GM19372 (cell line): Measurements from ENCODE around the gene THEM5.
"Not testable (repeated sequence)": the region's sequence is repeated elsewhere in the genome, so short reads cannot be mapped to it uniquely, and the experiment has no call there.

Source experiments
- ATAC-seq: cut with Tn5 transposase; IDR thresholded peaks from one replicate; pipeline ENCODE4 v1.9.1; 2021; ENCODE audit warnings: mild to moderate bottlenecking, low read depth, moderate library complexity; ENCODE audit not compliant: unreplicated experiment

Gene THEM5, protein sequence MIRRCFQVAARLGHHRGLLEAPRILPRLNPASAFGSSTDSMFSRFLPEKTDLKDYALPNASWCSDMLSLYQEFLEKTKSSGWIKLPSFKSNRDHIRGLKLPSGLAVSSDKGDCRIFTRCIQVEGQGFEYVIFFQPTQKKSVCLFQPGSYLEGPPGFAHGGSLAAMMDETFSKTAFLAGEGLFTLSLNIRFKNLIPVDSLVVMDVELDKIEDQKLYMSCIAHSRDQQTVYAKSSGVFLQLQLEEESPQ

GRCh38 chr1:151853411-151853943, at the start of gene THEM5:
TSS of gene THEM5 (minus strand) at chr1:151853712. CDS start at chr1:151853565, 147 bp downstream.
- no peak for ATAC-seq

DNA sequence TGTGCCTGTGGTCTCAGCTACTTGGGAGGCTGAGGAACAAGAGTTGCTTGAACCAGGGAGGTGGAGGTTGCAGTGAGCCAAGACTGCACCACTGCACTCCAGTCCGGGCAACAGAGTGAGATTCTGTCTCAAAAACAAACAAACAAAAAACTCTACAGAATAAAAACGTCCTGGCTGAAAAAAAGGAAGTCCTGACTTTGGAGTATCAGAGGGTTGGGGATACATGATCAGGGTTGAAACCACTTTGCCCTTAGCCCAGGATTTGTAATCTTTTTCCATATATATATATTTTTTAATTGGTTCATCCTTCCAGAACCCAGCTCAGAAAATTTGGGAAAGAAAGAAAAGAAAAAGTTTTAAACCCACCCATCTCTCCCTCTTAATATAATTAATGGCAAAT, 49.3 kb upstream of the THEM5 start:
- ATAC-seq, result no peak

DNA sequence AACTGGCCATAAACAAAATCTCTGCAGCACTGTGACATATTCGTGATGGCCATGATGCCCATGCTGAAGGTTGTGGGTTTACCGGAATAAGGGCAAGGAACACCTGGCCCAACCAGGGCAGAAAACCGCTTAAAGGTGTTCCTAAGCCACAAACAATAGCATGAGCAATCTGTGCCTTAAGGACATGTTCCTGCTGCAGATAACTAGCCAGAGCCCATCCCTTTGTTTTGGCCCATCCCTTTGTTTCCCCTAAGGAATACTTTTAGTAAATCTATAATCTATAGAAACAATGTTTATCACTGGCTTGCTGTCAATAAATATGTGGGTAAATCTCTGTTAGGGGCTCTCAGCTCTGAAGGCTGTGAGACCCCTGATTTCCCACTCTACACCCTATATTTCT, 47.3 kb upstream of the THEM5 start:
- not testable (repeated sequence) for ATAC-seq

DNA sequence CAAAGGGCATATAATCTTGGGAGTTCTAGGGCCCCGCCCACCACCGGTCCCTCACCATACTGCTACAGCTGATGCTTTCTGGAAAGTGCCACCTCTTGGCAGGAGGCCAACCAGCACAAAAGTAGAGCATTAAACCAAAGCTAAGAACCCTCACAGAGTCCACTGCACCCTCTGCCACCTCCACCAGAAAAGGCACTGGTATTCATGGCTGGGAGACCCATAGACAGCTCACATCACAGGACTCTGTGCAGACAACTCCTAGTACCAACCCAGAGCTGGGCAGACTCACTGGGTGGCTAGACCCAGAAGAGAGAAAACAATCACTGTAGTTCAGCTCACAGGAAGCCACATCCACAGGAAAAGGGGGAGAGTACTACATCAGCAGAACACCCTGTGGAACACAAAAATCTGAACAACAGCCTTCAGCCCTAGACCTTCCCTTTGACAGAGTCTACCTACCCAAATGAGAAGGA, 45.0 kb upstream of the THEM5 start:
- ATAC-seq, result no peak

DNA sequence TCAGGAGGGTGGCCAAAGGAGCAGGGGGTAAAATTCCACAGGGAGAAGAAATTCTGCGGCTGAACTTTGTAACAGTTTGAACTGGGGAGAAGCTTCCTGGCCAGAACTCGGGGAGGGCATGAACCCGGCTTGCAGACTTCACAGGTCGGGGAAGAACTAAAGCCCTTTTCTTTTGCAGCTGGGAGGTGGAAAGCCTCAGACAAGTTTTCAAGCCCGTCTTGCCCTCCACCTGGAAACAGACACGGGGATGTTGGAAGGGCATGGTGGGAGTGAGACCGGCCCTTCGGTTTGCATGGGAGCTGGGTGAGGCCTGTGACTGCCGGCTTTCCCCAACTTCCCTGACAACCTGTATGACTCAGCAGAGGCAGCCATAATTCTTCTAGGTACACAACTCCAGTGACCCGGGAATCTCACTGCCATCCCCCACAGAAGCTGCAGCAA, 44.5 kb upstream of the THEM5 start:
- ATAC-seq, result no peak

- ATAC-seq, result no peak
Measured at GRCh38 chr1:151893176-151893924, 39.8 kb upstream of the THEM5 start.

- no peak for ATAC-seq
Measured at GRCh38 chr1:151892190-151892589, 38.7 kb upstream of the THEM5 start.

DNA sequence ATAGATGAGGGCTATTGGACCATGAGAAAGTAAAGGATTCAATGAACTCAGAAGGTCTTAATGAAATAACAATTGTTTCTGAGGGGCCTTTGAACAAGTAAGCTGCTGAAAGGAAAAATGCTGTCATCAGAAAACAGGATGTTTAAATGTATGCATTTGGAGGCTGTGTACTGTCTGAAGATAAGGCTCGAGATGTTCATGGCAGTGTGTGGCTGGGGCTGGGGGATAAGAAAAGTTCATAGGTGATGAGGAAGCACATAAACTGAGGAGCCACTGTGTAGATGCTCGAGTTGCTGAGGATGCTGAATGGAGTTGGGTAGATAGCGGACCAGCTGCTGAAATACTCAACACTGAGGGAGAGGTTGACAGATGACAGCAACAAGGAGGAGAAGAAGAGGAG, 38.0 kb upstream of the THEM5 start:
- ATAC-seq, result no peak

GRCh38 chr1:151888972-151889570, 35.6 kb upstream of the THEM5 start:
- no peak for ATAC-seq

DNA sequence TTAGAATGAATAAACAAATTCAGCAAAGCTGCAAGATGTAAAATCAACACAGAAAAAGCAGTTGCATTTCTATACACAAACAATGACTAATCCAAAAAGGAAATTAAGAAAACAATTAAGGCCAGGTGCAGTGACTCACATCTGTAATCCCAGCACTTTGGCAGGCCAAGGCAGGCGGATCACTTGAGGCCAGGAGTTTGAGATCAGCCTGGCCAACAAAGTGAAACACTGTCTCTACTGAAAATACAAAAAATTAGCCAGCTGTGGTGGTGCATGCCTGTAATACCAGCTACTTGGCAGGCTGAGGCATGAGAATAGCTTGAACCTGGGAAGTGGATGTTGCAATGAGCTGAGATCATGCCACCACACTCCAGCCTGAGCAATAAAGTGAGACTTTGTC, 33.5 kb upstream of the THEM5 start:
- no peak for ATAC-seq

GRCh38 chr1:151885479-151885878, 32.0 kb upstream of the THEM5 start:
- no peak for ATAC-seq

DNA sequence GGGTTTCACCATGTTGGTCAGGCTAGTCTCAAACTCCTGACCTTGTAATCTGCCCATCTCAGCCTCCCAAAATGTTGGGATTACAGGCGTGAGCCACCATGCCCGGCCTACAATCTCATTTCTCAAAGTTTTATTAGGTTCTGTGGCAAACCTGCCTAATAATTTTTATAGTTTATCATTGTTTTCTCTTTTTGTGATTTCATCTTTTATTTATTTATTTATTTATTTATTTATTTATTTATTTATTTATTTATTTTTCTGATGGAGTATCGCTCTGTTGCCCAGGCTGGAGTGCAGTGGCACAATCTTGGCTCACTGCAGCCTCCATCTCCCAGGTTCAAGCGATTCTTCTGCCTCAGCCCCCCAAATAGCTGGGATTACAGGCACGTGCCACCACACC, 31.4 kb upstream of the THEM5 start:
- ATAC-seq, result not testable (repeated sequence)

DNA sequence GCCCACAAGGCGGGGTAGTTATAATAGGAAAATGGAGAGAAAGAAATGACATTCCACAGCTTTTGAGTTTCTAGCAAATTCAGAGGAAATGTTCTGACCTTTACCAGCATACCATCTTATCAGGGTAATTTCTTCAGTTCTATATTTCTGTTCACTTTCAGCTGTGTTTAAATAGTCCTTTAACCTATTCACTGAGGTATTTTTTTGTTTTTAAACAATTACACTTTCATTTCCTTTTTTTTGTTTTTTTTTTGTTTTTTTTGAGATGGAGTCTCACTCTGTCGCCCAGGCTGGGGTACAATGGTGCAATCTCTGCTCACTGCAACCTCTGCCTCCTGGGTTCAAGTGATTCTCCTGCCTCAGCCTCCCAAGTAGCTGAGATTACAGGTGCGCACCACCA, 30.9 kb upstream of the THEM5 start:
- not testable (repeated sequence) for ATAC-seq

DNA sequence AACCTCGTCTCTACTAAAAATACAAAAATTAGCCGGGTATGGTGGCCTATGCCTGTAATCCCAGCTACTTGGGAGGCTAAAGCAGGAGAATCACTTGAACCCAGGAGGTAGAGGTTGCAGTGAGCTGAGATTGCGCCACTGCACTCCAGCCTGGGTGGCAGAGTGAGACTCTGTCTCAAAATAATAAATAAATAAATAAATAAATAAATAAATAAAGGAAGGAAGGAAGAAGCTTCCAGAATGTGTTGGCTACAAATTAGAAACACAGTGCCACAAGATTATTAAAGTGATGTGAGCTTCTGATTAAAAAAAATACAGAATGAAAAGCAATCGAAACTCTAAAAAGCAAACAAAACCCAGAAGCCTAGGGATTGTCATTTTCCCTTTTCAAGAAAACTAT, 30.4 kb upstream of the THEM5 start:
- not testable (repeated sequence) for ATAC-seq

GRCh38 chr1:151882918-151883317, 29.4 kb upstream of the THEM5 start:
- not testable (repeated sequence) for ATAC-seq

GRCh38 chr1:151882466-151882865, 29.0 kb upstream of the THEM5 start:
- no peak for ATAC-seq

DNA sequence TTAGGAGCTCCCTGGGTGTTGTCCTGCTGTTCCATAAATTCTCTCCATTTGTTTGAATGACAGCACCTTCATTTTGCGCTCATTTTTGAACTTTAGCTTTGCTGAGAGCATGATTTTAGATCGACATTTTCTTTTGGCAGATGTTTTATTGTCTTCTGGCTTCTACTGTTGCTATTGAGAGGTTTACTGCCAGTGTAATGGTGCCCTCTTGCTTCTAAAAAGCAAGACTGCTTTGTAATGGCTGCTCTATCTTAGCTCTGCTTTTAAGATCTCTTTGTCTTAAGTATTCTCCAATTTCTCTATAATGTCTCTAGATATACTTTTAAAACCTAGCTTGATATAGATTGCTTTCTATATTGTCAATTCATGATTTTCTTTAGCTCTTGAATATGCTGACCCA, 28.0 kb upstream of the THEM5 start:
- no peak for ATAC-seq

DNA sequence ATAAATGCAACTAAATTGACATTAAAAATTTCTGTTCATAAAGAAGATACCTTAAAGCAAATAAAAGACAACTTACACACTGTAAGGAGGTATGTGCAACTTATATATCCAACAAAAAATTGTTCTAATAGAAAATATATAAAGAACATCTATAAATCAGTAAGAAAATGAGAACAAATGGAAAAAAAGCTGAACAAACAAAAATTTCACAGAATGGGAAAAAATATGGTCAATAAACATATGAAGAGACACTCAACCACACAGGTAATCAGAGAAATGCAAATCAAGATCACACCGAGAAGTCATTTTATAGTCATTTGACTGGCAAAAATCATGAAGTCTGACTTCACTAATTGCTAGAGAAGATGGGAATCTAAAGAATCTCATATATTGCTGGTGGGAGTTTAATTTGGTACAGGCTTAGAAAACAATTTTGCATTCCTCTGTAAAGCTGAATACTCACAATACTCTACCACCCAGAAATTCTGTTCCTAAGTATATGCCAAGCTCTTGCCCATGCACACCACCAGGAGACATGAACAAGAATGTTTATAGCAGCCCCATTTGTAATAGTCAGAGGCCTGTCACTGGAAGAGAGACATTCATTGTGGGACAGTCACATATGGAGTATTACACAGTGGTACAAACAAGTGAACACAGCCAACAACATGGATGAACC, 22.0 kb upstream of the THEM5 start:
- ATAC-seq, result no peak

GRCh38 chr1:151872776-151873175, 19.3 kb upstream of the THEM5 start:
- not testable (repeated sequence) for ATAC-seq

DNA sequence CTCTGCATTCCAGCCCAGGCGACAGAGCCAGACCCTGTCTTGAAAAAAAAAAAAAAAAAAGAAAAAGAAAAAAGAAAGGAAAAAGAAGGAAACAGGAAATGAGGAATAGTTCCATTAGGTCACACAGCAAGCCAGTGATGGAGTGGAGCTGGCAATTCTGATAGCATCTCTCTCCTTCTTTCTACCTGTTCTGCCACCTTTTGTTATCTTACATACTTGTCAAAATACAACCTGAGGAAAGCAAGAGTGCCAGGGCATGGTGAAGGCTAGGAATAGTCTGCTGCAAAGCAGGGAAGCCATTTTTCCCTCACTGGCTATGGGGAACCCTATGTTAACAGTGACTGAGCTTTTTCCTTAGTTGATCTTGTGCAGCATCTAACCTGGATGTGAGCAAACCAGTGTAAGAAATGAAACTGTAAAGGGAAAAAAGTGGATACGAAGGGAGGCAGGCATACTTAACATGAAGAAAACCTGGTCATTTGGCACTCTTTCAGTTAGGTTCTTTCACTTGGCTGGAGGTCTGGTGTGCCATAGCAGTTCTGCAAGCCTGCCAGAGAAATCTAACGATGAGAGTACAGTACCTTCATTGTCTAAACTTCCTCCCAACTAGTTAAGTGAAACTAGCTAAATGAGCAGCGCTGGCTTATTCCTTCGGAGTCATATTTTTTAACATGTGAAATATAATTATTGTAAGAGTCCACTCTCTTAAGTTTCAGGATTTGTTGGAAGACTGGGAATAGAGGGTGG, 17.9 kb upstream of the THEM5 start:
- no peak for ATAC-seq
